ENCODE results near the gene SASS6. TPM values are rescaled to one million over a fixed set of nuclear protein-coding genes. Genes with fewer than 3 reads are reported as not detected.

The SASS6 gene
- total RNA-seq, 1 donor: 2.5 TPM

DNA sequence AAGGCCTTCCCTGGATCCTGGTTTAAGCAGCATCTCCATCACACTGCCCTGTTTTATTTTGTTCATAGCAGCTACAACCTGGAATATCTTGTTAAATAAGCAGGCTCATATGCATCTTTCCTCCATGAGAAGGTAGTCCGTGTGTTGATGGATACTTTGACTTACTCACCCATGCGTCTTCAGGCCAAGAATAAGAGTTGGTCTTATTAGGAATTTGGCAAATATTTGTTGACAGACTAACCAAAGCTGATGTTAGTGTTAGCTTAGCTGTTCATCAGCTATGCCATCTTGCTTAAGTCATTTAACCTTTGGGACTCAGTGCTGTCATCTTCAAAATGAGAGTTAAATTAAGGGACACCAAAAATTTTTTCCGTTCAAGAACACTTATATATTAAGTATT is 59.2 kb downstream of the SASS6 start:
- Histone ChIP-seq H3K27ac (ENCODE audit: low read depth, low read length) (no peak overlapping the region), H2AFZ (ENCODE audit: low read length) (no peak overlapping the region), H3K9me3 (ENCODE audit: low read depth, low read length) (no peaks in the 10 kb centered on the region), H3K27me3 (ENCODE audit: insufficient read depth, low read length) (no peaks in the 10 kb centered on the region), H3K79me2 (ENCODE audit: insufficient read depth, low read length) (peaks cover 11% of the 10 kb centered on the region), H3K4me3 (ENCODE audit: insufficient read depth, low read length) (no peak overlapping the region), H3K36me3 (ENCODE audit: insufficient read depth, low read length) (peaks cover 45% of the 10 kb centered on the region), H3K4me1 (ENCODE audit: insufficient read depth, low read length) (peaks cover 4% of the 10 kb centered on the region), H4K20me1 (ENCODE audit: insufficient read depth, low read length) (no peaks in the 10 kb centered on the region), H3K4me2 (ENCODE audit: insufficient read depth, low read length) (no peak overlapping the region)
- DNase-seq (ENCODE audit: insufficient read length, low spot score, missing footprints): no peak
- TF ChIP-seq, protein P1, sequence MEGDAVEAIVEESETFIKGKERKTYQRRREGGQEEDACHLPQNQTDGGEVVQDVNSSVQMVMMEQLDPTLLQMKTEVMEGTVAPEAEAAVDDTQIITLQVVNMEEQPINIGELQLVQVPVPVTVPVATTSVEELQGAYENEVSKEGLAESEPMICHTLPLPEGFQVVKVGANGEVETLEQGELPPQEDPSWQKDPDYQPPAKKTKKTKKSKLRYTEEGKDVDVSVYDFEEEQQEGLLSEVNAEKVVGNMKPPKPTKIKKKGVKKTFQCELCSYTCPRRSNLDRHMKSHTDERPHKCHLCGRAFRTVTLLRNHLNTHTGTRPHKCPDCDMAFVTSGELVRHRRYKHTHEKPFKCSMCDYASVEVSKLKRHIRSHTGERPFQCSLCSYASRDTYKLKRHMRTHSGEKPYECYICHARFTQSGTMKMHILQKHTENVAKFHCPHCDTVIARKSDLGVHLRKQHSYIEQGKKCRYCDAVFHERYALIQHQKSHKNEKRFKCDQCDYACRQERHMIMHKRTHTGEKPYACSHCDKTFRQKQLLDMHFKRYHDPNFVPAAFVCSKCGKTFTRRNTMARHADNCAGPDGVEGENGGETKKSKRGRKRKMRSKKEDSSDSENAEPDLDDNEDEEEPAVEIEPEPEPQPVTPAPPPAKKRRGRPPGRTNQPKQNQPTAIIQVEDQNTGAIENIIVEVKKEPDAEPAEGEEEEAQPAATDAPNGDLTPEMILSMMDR (IDR thresholded peaks at IDR 0.05; ENCODE audit: extremely low read depth, low read depth, low read length): no peak

- no peak for DNase-seq (ENCODE audit: insufficient read length, low spot score, missing footprints)
- Histone ChIP-seq H3K36me3 (ENCODE audit: insufficient read depth, low read length) (peaks cover 54% of the 10 kb centered on the region), H2AFZ (ENCODE audit: low read length) (no peak overlapping the region), H3K4me2 (ENCODE audit: insufficient read depth, low read length) (no peak overlapping the region), H4K20me1 (ENCODE audit: insufficient read depth, low read length) (no peaks in the 10 kb centered on the region), H3K27me3 (ENCODE audit: insufficient read depth, low read length) (no peaks in the 10 kb centered on the region), H3K27ac (ENCODE audit: low read depth, low read length) (no peak overlapping the region), H3K4me3 (ENCODE audit: insufficient read depth, low read length) (no peak overlapping the region), H3K9me3 (ENCODE audit: low read depth, low read length) (no peaks in the 10 kb centered on the region), H3K79me2 (ENCODE audit: insufficient read depth, low read length) (peaks cover 23% of the 10 kb centered on the region), H3K4me1 (ENCODE audit: insufficient read depth, low read length) (no peaks in the 10 kb centered on the region)
- TF ChIP-seq, protein P1 (IDR thresholded peaks at IDR 0.05; ENCODE audit: extremely low read depth, low read depth, low read length): no peak
Observed at GRCh38 chr1:100070201-100070939, 62.4 kb downstream of the SASS6 start.

GRCh38 chr1:100065969-100066227 is 66.8 kb downstream of the SASS6 start:
- Histone ChIP-seq H4K20me1 (ENCODE audit: insufficient read depth, low read length) (no peaks in the 10 kb centered on the region), H3K27me3 (ENCODE audit: insufficient read depth, low read length) (no peaks in the 10 kb centered on the region), H3K79me2 (ENCODE audit: insufficient read depth, low read length) (peaks cover 29% of the 10 kb centered on the region), H3K4me2 (ENCODE audit: insufficient read depth, low read length) (no peak overlapping the region), H3K27ac (ENCODE audit: low read depth, low read length) (no peak overlapping the region), H2AFZ (ENCODE audit: low read length) (no peak overlapping the region), H3K36me3 (ENCODE audit: insufficient read depth, low read length) (peaks cover 58% of the 10 kb centered on the region), H3K4me1 (ENCODE audit: insufficient read depth, low read length) (no peaks in the 10 kb centered on the region), H3K9me3 (ENCODE audit: low read depth, low read length) (no peaks in the 10 kb centered on the region), H3K4me3 (ENCODE audit: insufficient read depth, low read length) (no peak overlapping the region)
- TF ChIP-seq, protein P1 (IDR thresholded peaks at IDR 0.05; ENCODE audit: extremely low read depth, low read depth, low read length): no peak
- DNase-seq (ENCODE audit: insufficient read length, low spot score, missing footprints): no peak

GRCh38 chr1:100065183-100065968 is 67.4 kb downstream of the SASS6 start:
- H3K79me2 ChIP-seq (ENCODE audit: insufficient read depth, low read length): peaks cover 34% of the 10 kb centered on the region
- H3K9me3 ChIP-seq (ENCODE audit: low read depth, low read length): no peaks in the 10 kb centered on the region
- H3K36me3 ChIP-seq (ENCODE audit: insufficient read depth, low read length): peaks cover 62% of the 10 kb centered on the region
- DNase-seq (ENCODE audit: insufficient read length, low spot score, missing footprints): no peak
- no peaks in the 10 kb centered on the region for H3K4me1 ChIP-seq (ENCODE audit: insufficient read depth, low read length)
- no peak overlapping the region for H3K27ac ChIP-seq (ENCODE audit: low read depth, low read length)
- no peak overlapping the region for H3K4me2 ChIP-seq (ENCODE audit: insufficient read depth, low read length)
- TF ChIP-seq, protein P1 (IDR thresholded peaks at IDR 0.05; ENCODE audit: extremely low read depth, low read depth, low read length): no peak
- H3K4me3 ChIP-seq (ENCODE audit: insufficient read depth, low read length): no peak overlapping the region
- no peaks in the 10 kb centered on the region for H4K20me1 ChIP-seq (ENCODE audit: insufficient read depth, low read length)
- no peak overlapping the region for H2AFZ ChIP-seq (ENCODE audit: low read length)
- no peaks in the 10 kb centered on the region for H3K27me3 ChIP-seq (ENCODE audit: insufficient read depth, low read length)
